ENCODE results near the gene PBX3. TPM values are rescaled to one million over a fixed set of nuclear protein-coding genes. Genes with fewer than 3 reads are reported as not detected.

The PBX3 gene
- total and polyA plus RNA-seq, 3 donors from 2014 or later = 21.0 to 56.1 (median 48.0) TPM

- H3K4me3 ChIP-seq = no peak overlapping the region
- no peak for TF ChIP-seq POLR2A (IDR thresholded peaks at IDR 0.05)
- no peak for TF ChIP-seq CTCF (IDR thresholded peaks at IDR 0.05)
- DNase-seq = no peak
- no peaks in the 10 kb centered on the region for H3K36me3 ChIP-seq (ENCODE audit: low read depth, missing control alignments)
- H3K9me3 ChIP-seq = no peaks in the 10 kb centered on the region
- intact Hi-C loops (cut with DNase I; ENCODE audit: low total_unique reads) = no loop called here
- WGBS, 2 donors = 62 to 68% methylated on average over 7 of the region's 7 CpGs
- no peaks in the 10 kb centered on the region for H3K27me3 ChIP-seq
- no peak overlapping the region for H3K27ac ChIP-seq
- H3K4me1 ChIP-seq = peaks cover 3% of the 10 kb centered on the region
These were observed 16.2 kb downstream of the PBX3 start for GRCh38 chr9:125763394-125763801.

- no peak for DNase-seq
- Histone ChIP-seq H3K27me3 (no peaks in the 10 kb centered on the region), H3K36me3 (ENCODE audit: low read depth, missing control alignments) (no peaks in the 10 kb centered on the region), H3K27ac (no peak overlapping the region), H3K4me3 (no peak overlapping the region), H3K4me1 (no peaks in the 10 kb centered on the region), H3K9me3 (no peaks in the 10 kb centered on the region)
- WGBS, 2 donors = 64 to 70% methylated on average over 3 of the region's 3 CpGs
- TF ChIP-seq CTCF (IDR thresholded peaks at IDR 0.05) (no peak), POLR2A (IDR thresholded peaks at IDR 0.05) (no peak)
- intact Hi-C loops (cut with DNase I; ENCODE audit: low total_unique reads) = no loop called here
These were observed 17.0 kb downstream of the PBX3 start for GRCh38 chr9:125764198-125764597.

- Histone ChIP-seq H3K9me3 (no peaks in the 10 kb centered on the region), H3K4me1 (no peaks in the 10 kb centered on the region), H3K27me3 (no peaks in the 10 kb centered on the region), H3K36me3 (ENCODE audit: low read depth, missing control alignments) (no peaks in the 10 kb centered on the region), H3K27ac (no peak overlapping the region), H3K4me3 (no peak overlapping the region)
- no peak for DNase-seq
- intact Hi-C loops (cut with DNase I; ENCODE audit: low total_unique reads) = no loop called here
- no peak for TF ChIP-seq POLR2A (IDR thresholded peaks at IDR 0.05)
- no peak for TF ChIP-seq CTCF (IDR thresholded peaks at IDR 0.05)
- WGBS, 2 donors = 91 to 92% methylated on average over 2 of the region's 2 CpGs
These were observed 19.5 kb downstream of the PBX3 start for GRCh38 chr9:125766468-125767221.

- Histone ChIP-seq H3K27ac (no peak overlapping the region), H3K27me3 (no peaks in the 10 kb centered on the region), H3K4me1 (no peaks in the 10 kb centered on the region), H3K4me3 (no peak overlapping the region), H3K9me3 (no peaks in the 10 kb centered on the region), H3K36me3 (ENCODE audit: low read depth, missing control alignments) (no peaks in the 10 kb centered on the region)
- intact Hi-C loops (cut with DNase I; ENCODE audit: low total_unique reads) = no loop called here
- DNase-seq = no peak
- TF ChIP-seq CTCF (IDR thresholded peaks at IDR 0.05) = no peak
- TF ChIP-seq POLR2A (IDR thresholded peaks at IDR 0.05) = no peak
These were observed 20.2 kb downstream of the PBX3 start for GRCh38 chr9:125767349-125767748.

GRCh38 chr9:125768803-125769202, 21.6 kb downstream of the PBX3 start:
- Histone ChIP-seq H3K27ac (no peak overlapping the region), H3K4me1 (no peaks in the 10 kb centered on the region), H3K27me3 (no peaks in the 10 kb centered on the region), H3K9me3 (no peaks in the 10 kb centered on the region), H3K36me3 (ENCODE audit: low read depth, missing control alignments) (no peaks in the 10 kb centered on the region), H3K4me3 (no peak overlapping the region)
- 94 to 95% methylated on average over 1 of the region's 1 CpG for WGBS, 2 donors
- intact Hi-C loops (cut with DNase I; ENCODE audit: low total_unique reads) = no loop called here
- DNase-seq = no peak
- no peak for TF ChIP-seq CTCF (IDR thresholded peaks at IDR 0.05)
- no peak for TF ChIP-seq POLR2A (IDR thresholded peaks at IDR 0.05)
